ENCODE measurements around the gene SREBF1. TPM values are rescaled to one million over a fixed set of nuclear protein-coding genes. Genes with fewer than 3 reads are reported as not detected.

The SREBF1 gene
- total and polyA plus RNA-seq, 2 of the 8 experiments (the other 6 are each of a cell fraction or from before 2014, with no cell fraction given), result 28.6 to 70.8 TPM

DNA sequence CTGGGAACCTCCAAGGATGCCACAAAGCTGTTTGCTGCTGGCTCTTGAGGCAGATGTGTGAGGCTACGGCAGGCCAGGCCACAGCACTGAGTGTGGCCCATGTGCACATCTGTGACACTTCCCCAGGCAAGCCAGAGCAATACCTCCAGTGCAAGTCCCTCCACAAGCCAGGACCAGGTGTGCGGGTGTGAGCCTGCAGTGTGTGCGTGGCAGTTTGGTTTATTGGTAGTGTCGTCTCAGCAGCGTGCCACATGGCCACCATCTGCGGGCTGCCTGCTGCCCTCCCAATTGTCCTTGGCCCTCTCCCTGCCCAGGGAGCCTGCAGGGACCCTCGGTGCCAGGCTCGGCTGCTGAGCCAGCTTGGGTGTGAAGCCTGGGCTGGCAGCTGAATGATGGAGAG, 9.9 kb upstream of the SREBF1 start:
- POLR2A ChIA-PET (ENCODE audit: partially characterized antibody), result interaction anchor here (1.0 to 7.6 kb wide), 6 partner anchors 10 to 72 kb away, joined by 3 to 44 read pairs (median 4); partner anchors contain the start of gene SREBF1
- FAIRE-seq (no peak), DNase-seq (ENCODE audit: low read depth in 1 of 2, low spot score in 2 of 2) (no peak)
- Histone ChIP-seq H3K4me3 (ENCODE audit: extremely low read depth in 1 of 4, insufficient read depth in 2 of 4, low read depth in 3 of 4, low read length in 4 of 4) (no peak overlapping the region), H3K9me3 (ENCODE audit: insufficient read depth in 2 of 2, low read depth in 1 of 2, low read length in 1 of 2) (no peaks in the 10 kb centered on the region), H3K23ac (ENCODE audit: insufficient read length) (no peak overlapping the region), H3K9ac (replicated peaks in 1 of 4; ENCODE audit: extremely low read depth in 1 of 4, low read depth in 3 of 4, low read length in 3 of 4) (no peak overlapping the region), H2BK5ac (ENCODE audit: low read depth, low read length) (no peak overlapping the region), H3K79me1 (ENCODE audit: low read depth, low read length) (no peaks in the 10 kb centered on the region), H4K8ac (ENCODE audit: extremely low read depth, insufficient read depth, low read length) (no peak overlapping the region; the same call in 1 of the 2 replicates), H2AFZ (ENCODE audit: low read length) (no peak overlapping the region), H2BK15ac (ENCODE audit: low read length) (peak overlapping the region; percentile 55), H3K4me2 (ENCODE audit: insufficient read depth in 1 of 2, low read depth in 2 of 2, low read length in 2 of 2) (no peak overlapping the region), H2AK5ac (ENCODE audit: low read depth, low read length) (peak overlapping the region; percentile 59; the same call in 1 of the 2 replicates), H2BK20ac (ENCODE audit: low read length) (peak overlapping the region; percentile 29; the same call in 1 of the 2 replicates), H3K4me1 (replicated peaks in 1 of 4; ENCODE audit: control insufficient read depth in 3 of 4, insufficient read depth in 4 of 4, low read length in 3 of 4) (peaks cover 0 to 33% (median 19%) of the 10 kb centered on the region in 4 experiments; a peak in 6 of 7 replicates), H3K56ac (replicated peaks; ENCODE audit: insufficient read length, low read depth, low read length) (no peak overlapping the region), H3K23me2 (ENCODE audit: low read depth, low read length) (no peaks in the 10 kb centered on the region), H4K20me1 (replicated peaks in 1 of 2; ENCODE audit: control insufficient read depth in 1 of 2, insufficient read depth in 2 of 2, low read length in 2 of 2) (peaks cover 0 to 1% of the 10 kb centered on the region in 2 experiments), H3K27me3 (replicated peaks in 1 of 4; ENCODE audit: control insufficient read depth in 3 of 4, extremely low read depth in 1 of 4, insufficient read depth in 3 of 4, low read length in 3 of 4) (no peaks in the 10 kb centered on the region; a peak in 1 of 7 replicates), H3K79me2 (ENCODE audit: control insufficient read depth in 1 of 2, insufficient read depth in 2 of 2, low read length in 2 of 2) (no peaks in the 10 kb centered on the region), H3K4ac (replicated peaks; ENCODE audit: insufficient read length, low read depth, low read length) (no peak overlapping the region), H3K36me3 (ENCODE audit: control insufficient read depth in 2 of 4, insufficient read depth in 4 of 4, low read length in 3 of 4) (no peaks in the 10 kb centered on the region), H3K18ac (ENCODE audit: extremely low read depth, low read length) (no peak overlapping the region; the same call in 1 of the 2 replicates), H3K14ac (ENCODE audit: insufficient read length) (no peak overlapping the region), H4K5ac (ENCODE audit: insufficient read length, low read depth, low read length) (no peak overlapping the region), H2BK12ac (ENCODE audit: low read depth, low read length) (peak overlapping the region; percentile 81; the same call in 1 of the 2 replicates), H4K91ac (replicated peaks; ENCODE audit: insufficient read length, low read length) (peak overlapping the region; percentile 8), H3K27ac (ENCODE audit: low read depth, low read length) (no peak overlapping the region), H2BK120ac (replicated peaks; ENCODE audit: low read depth, low read length) (no peak overlapping the region)
- WGBS, 2 experiments (ENCODE audit: extremely low coverage in 1 of 2, insufficient coverage in 1 of 2, insufficient read length in 1 of 2, insufficient replicate concordance in 2 of 2, low coverage in 1 of 2, low lambda C conversion rate in 2 of 2, missing lambda C conversion rate in 1 of 2), result 95% methylated on average over 8 of the region's 8 CpGs; no CpG with 5 or more reads in 1 of the 2 experiments
- CTCF ChIA-PET (ENCODE audit: partially characterized antibody), result interaction anchor here (0.5 to 5.9 kb wide), 12 partner anchors 7 to 185 kb away, joined by 3 to 44 read pairs (median 4); no protein-coding TSS in a partner anchor
- TF ChIP-seq NRF1 (IDR thresholded peaks at IDR 0.05; ENCODE audit: low read depth, low read length), result no peak
